Measurements from ENCODE around the gene PLVAP.

GRCh38 chr19:17415121-17415520 is 38.0 kb upstream of the PLVAP start:
- no peak for TF ChIP-seq CTCF (IDR thresholded peaks at IDR 0.05; ENCODE audit: insufficient read depth, low read depth, low read length)
- TF ChIP-seq EZH2 (IDR thresholded peaks at IDR 0.05; ENCODE audit: insufficient read depth, low read length), result no peak
